ENCODE data around the gene SLC25A1. TPM values are rescaled to one million over a fixed set of nuclear protein-coding genes. Genes with fewer than 3 reads are reported as not detected.

SLC25A1 gene
- polyA plus RNA-seq, 1 experiment: 36.9 TPM

DNA sequence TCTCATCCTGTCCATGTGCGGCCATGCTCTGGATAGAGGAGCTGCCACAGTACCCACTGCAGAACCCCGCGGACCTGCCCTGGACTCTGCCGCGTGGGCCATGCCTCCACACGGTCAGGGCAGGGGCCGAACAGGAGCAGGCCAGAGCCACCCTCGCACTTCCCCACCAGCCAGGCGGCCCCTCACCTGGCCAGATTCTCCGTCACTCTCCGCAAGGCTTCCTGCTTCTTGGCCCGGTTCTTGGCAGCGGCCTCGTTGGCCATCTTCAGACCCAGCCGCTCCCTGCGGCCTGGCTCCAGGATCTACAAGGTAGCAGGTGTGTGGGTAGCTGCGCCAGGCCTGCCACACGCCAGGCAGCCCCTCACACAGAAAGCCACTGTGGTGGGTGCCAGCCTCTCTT lies 43.7 kb downstream of the SLC25A1 start:
- H3K27me3 ChIP-seq (ENCODE audit: control insufficient read depth, insufficient read depth, low read length): no peaks in the 10 kb centered on the region
- CTCF ChIA-PET: interaction anchor here (3.1 kb wide), 1 partner anchor 10 kb away, joined by 13 read pairs; the partner anchor contains the start of gene ESS2
- POLR2A ChIA-PET: no interaction called here
- H3K4me3 ChIP-seq (ENCODE audit: low read depth, low read length): no peak overlapping the region
- no peak for DNase-seq (ENCODE audit: low read depth)
- peaks cover 48% of the 10 kb centered on the region for H3K36me3 ChIP-seq (ENCODE audit: control insufficient read depth, insufficient read depth, low read length)
- TF ChIP-seq, protein P1, sequence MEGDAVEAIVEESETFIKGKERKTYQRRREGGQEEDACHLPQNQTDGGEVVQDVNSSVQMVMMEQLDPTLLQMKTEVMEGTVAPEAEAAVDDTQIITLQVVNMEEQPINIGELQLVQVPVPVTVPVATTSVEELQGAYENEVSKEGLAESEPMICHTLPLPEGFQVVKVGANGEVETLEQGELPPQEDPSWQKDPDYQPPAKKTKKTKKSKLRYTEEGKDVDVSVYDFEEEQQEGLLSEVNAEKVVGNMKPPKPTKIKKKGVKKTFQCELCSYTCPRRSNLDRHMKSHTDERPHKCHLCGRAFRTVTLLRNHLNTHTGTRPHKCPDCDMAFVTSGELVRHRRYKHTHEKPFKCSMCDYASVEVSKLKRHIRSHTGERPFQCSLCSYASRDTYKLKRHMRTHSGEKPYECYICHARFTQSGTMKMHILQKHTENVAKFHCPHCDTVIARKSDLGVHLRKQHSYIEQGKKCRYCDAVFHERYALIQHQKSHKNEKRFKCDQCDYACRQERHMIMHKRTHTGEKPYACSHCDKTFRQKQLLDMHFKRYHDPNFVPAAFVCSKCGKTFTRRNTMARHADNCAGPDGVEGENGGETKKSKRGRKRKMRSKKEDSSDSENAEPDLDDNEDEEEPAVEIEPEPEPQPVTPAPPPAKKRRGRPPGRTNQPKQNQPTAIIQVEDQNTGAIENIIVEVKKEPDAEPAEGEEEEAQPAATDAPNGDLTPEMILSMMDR (IDR thresholded peaks at IDR 0.05; ENCODE audit: insufficient read depth, low read depth, low read length): no peak

DNA sequence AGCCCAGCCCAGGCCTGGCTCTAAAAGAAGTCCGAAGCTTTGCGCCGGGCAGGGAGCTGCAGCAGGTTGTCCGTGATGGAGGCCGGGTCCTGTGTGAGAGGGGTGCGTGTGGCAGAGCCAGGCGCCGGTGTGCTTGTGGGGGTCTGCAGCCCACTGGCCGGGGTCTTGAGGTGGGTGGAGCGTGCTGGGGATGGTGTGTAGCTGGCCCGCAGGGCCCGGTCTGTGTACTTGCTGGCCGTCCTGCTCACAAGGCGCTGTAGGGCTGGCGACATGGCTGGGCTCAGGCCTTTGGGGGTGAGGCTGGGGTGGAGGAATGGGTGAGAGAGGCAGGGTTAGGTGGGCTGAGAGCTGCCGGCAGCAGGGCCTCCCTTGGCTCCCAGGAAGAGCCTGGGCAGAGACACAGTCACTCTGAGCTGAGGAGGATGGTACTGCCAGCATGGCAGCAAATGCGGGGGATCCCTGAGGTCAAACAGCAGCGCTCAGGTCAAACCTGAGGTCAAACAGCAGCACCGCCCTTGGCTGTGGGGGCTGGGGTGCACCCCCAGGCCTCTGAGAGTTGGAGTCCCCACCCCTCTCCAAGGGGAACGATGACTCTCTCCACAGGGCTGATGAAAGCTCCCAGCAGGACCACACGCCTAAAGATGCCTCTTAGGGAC lies 44.2 kb downstream of the SLC25A1 start:
- ChIA-PET POLR2A (no interaction called here), CTCF (interaction anchor here (3.1 kb wide), 1 partner anchor 10 kb away, joined by 13 read pairs; the partner anchor contains the start of gene ESS2)
- DNase-seq (ENCODE audit: low read depth): no peak
- TF ChIP-seq, protein P1 (IDR thresholded peaks at IDR 0.05; ENCODE audit: insufficient read depth, low read depth, low read length): no peak
- no peak overlapping the region for H3K4me3 ChIP-seq (ENCODE audit: low read depth, low read length)
- no peaks in the 10 kb centered on the region for H3K27me3 ChIP-seq (ENCODE audit: control insufficient read depth, insufficient read depth, low read length)
- H3K36me3 ChIP-seq (ENCODE audit: control insufficient read depth, insufficient read depth, low read length): peaks cover 43% of the 10 kb centered on the region

DNA sequence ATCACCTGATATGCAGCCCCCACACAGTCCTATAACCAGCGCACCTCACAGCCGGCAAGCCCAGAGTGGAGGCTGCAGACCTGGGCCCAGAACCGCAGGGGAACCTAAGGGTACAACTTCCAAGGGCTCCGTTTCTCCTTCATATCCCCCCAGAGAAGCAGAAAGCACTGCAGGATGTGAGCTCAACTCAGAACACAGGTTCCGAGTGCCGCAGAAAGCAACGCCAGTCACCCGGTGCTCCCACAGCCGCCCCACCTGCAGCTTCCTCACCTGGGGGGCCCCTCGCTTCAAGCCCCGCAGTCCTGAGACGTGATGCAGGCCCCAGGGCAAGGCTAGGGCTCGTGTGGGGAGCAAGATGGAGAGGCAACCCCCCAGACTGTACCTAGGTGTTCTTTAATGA lies 45.0 kb downstream of the SLC25A1 start:
- H3K27me3 ChIP-seq (ENCODE audit: control insufficient read depth, insufficient read depth, low read length): no peaks in the 10 kb centered on the region
- no peak overlapping the region for H3K4me3 ChIP-seq (ENCODE audit: low read depth, low read length)
- TF ChIP-seq, protein P1 (IDR thresholded peaks at IDR 0.05; ENCODE audit: insufficient read depth, low read depth, low read length): no peak
- no peak for DNase-seq (ENCODE audit: low read depth)
- H3K36me3 ChIP-seq (ENCODE audit: control insufficient read depth, insufficient read depth, low read length): peaks cover 36% of the 10 kb centered on the region
- POLR2A ChIA-PET: no interaction called here
- CTCF ChIA-PET: interaction anchor here (3.1 kb wide), 1 partner anchor 11 kb away, joined by 13 read pairs; the partner anchor contains the start of gene ESS2

DNA sequence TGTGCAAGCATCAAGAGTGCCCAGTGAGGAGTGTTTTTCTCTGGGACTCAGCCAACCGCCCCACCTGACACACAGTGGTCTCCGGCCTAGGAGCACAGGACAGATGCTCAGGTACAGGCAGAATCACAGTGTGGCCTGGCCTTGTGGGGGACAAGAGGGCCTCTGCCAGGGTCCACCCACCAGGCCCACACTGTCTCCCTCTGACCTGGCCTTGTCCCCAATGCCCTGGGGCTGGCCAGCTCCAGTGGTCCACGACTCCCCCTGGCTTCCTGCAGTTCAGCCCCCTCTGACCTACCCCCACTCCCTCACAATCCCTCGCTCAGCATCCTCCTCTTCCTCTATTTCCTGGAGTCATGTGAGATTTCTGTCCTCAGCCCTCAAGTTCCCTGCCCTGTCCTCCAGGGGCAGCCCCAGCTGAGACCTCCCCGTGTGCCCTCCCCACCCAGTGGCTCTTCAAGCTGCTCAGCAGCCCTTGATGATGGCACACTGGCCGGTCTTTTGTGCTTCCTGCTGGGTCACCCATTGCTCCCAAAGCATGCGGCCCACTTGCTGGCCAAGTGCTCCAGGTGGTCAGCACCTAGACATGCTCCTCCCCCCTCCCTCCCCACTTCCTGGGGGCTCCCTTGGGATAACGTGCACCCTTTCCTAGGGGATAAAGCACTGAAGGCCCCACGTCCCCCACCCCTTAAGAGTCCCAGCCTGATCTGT lies 45.7 kb downstream of the SLC25A1 start:
- ChIA-PET CTCF (interaction anchor here (3.5 kb wide), 1 partner anchor 12 kb away, joined by 16 read pairs; the partner anchor contains the start of gene ESS2), POLR2A (no interaction called here)
- Histone ChIP-seq H3K4me3 (ENCODE audit: low read depth, low read length) (no peak overlapping the region), H3K27me3 (ENCODE audit: control insufficient read depth, insufficient read depth, low read length) (no peaks in the 10 kb centered on the region), H3K36me3 (ENCODE audit: control insufficient read depth, insufficient read depth, low read length) (peaks cover 28% of the 10 kb centered on the region)
- TF ChIP-seq, protein P1 (IDR thresholded peaks at IDR 0.05; ENCODE audit: insufficient read depth, low read depth, low read length): no peak
- DNase-seq (ENCODE audit: low read depth): no peak

DNA sequence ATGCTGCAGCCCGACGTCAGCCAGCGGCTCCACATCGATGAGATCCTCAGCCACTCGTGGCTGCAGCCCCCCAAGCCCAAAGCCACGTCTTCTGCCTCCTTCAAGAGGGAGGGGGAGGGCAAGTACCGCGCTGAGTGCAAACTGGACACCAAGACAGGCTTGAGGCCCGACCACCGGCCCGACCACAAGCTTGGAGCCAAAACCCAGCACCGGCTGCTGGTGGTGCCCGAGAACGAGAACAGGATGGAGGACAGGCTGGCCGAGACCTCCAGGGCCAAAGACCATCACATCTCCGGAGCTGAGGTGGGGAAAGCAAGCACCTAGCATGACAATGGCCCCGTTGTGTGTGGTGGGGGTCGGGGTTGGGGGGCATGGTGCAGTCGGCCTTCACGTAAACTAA lies 46.4 kb downstream of the SLC25A1 start:
- Histone ChIP-seq H3K27me3 (ENCODE audit: control insufficient read depth, insufficient read depth, low read length) (no peaks in the 10 kb centered on the region), H3K4me3 (ENCODE audit: low read depth, low read length) (no peak overlapping the region), H3K36me3 (ENCODE audit: control insufficient read depth, insufficient read depth, low read length) (peaks cover 22% of the 10 kb centered on the region)
- DNase-seq (ENCODE audit: low read depth): no peak
- TF ChIP-seq, protein P1 (IDR thresholded peaks at IDR 0.05; ENCODE audit: insufficient read depth, low read depth, low read length): no peak
- POLR2A ChIA-PET: no interaction called here
- CTCF ChIA-PET: interaction anchor here (3.5 kb wide), 1 partner anchor 12 kb away, joined by 16 read pairs; the partner anchor contains the start of gene ESS2

Measured in BJ (cell line).